HuH-7.5 (cell line): ENCODE results near the gene GOLGA6A.
A peak's percentile ranks its signal among the peaks of the same experiment; 100 is the strongest.
"Not testable (repeated sequence)": the region's sequence is repeated elsewhere in the genome, so short reads cannot be mapped to it uniquely, and the experiment has no call there.

Experiments used
- DNase-seq: peaks from one replicate; pipeline ENCODE4 v3.0.0; 2011; ENCODE audit warnings: low spot score

Gene GOLGA6A

DNA sequence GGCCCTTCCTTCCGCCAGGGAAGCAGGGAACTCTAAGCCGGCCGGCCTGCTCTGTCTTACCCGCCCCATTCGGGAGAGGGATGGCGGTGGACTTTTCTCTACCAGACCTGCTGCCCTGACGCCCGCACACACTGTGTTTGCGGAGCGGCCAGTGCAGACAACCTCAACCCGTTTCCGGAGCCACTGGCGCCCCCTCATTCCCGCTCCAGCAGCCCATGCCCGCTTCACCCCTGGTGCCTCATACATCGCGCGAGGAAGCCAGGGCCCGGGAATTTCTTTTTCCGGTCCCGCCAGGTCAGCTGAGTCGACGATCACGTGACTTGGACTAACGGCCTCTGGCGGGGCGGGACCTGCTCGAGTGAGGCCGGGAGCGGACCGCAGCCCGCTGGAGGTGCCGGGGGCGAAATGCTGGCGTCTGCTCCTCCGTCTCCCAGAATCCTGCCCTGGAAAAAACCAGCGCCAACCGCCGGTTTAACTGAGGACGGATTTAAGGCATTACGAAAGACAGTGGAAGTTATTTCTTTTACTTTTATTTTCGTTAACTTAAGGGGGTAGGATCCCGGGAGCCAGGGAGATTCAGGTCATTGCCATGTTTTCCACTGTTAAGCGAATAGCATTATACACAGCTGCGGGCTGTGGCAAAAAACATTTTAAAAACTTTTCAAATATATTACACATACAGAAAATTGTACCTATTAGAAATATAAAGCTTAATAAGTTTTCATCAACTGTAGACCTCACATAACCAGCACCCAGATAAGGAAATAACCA lies 17.8 kb upstream of the GOLGA6A start:
- DNase-seq: peak; percentile 89

DNA sequence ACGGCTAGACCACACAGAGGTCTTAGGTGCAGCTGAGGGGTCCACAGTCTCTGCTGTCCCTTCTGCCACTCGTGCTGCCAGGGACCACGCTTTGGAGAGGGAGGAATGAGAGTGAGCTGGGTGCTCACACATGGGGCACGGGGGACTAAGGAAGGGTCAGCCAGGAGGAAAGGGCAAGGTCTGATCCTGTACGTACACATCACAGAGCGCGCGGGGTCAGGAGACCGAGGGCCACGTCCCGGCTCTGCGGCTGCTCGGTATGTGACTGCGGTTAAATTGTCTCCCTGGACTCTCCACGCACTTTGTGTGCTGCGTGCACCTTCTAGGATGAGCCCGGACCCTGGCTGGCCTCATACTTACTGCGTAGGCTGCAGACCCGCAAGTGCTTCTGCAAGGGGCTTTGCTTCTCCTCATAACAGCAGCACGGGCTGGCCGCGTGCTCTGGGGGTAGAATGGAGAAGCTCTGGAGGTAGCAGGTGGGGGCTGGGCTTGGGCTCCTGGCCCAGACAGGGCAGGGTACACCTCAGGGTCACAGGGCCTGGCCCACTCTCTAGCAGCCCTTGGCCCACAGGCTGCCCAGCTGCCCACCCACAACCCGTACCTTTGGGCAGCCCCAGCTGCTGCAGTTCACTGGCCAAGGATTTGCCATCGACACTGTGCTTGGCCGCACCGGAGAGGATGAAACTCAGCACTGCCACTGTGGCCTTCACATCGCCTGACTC lies 14.6 kb upstream of the GOLGA6A start:
- DNase-seq: not testable (repeated sequence)

DNA sequence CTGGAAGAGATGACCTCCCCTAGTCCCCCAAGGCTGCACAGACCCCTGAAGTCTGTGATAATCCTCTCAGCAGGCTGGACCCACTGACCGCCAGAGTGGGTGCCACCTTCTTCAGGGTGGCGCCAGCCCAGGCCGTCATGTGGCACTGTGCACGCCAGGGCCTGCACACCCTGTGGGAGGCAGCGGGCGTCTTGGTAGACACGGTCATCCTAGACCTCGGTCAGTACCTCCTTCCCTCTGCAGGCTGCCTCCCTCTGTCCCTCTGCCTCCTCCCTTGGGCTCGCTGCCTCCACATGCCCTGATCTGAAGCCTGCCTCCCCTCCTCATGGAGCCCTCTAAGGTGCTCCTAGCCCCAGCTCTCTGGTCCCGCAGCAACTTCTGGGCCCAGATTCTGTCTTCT lies 13.3 kb upstream of the GOLGA6A start:
- DNase-seq: not testable (repeated sequence)

DNA sequence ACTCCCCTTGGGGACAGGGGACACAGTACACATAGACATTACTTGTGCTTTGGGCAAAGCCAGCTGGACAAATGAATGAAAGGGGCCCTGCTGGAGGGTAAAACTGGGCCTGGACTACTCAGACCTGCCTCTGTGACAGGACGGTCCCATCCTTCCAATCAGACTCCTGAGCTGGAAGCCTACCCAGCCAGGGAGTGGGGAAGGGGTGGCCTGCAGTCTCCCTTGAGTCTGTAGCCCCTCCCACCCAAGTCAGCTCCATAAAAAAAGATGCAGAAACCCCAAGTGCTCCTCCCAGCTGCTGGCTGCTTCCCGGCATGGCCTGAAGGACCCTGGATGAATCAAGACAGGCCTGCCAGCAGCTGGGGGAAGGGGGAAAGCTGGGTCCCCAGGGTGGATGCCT lies 12.2 kb upstream of the GOLGA6A start:
- DNase-seq: not testable (repeated sequence)

DNA sequence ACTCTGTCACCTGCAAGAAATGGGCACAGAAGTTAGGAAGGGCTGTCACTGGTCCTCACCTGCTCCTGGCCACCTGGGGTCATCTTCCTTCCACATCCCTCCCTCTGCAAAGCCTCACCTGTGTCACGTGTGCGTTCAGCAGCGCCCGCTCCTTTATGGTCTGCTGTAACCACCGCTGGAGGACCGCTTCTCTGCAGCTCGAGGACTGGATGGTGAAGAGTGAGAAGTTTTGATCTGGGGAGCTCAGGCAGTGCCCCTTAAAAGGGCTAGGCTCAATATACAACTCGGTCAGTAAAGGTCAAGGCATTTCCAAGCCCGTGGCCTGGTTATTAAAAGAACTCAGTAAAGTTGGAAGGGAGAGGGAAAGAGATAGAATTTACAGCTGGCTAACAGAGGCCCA lies 6.6 kb downstream of the GOLGA6A start:
- DNase-seq: not testable (repeated sequence)

DNA sequence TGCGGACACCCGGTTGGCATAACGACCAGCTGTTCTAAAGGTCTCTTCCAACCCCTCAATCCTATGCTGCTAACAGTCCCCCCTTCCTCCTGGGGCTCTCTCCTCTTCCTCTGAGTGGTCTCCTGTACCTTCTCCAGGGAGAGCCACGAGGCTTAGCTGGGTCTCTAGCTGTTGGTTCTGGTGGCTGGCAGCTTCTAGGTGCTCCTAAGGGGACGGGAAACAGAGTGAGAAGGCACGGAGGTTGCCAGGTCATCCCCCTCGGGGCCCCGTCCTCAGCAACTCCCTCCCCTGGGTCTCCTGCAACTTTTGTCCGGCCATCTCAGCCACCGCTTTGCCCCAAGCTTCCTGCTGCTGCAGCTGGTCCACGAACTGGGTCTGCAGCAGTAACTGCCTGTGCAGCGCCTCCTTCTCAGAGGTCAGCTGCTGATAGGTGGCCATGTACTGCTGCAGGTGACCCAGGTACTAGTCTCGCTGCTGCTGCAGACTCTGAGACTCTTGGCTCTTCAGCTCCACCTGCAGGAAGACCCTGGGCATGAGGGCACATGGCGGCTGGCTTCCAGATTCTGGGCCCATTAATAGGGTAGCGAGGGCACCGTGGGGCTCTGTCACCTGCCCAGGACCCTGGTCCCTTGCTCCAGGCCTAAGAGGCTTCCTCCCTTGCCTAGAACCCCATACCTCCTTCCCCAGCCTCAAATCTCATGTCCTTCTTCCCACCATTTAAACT lies 9.6 kb downstream of the GOLGA6A start:
- not testable (repeated sequence) for DNase-seq

DNA sequence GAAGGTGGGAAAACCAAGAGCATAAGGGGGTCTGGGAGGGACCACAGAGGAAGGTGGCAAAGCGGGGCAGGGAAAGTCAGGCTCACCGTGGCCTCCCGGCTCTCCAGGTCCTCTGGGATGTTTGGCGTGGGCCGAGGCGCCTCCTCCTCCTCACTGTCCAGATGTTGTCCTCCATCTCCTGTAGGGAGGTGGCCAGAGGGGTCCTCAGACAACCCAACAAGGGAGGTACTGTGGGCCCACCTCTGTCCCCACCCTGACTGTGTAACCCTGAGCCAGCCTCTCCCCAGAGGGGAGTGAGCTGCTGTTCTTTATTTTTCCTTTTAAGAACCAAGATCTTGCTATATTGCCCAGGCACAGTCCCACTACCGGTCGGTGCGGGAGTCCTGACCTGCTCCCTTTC lies 10.2 kb downstream of the GOLGA6A start:
- DNase-seq: not testable (repeated sequence)

DNA sequence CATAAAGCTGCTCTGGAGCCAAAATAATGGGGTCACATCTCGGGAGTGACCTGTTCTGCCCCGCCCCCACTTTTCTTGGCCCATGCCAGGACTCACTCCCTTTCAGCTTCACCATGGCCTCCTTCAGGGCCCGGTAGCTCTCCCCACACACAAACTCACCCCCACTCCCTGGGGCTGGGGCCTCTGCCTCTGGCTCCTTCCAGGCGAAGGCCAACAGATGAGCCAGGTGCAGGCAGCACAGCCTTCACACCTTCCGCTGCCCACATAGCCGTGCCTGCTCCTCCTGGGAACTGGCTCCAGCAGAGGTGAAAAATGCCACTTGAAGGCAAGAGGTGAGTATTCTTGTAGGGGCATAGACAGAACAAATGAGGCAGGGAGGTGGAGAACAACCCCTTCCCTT lies 10.7 kb downstream of the GOLGA6A start:
- not testable (repeated sequence) for DNase-seq

DNA sequence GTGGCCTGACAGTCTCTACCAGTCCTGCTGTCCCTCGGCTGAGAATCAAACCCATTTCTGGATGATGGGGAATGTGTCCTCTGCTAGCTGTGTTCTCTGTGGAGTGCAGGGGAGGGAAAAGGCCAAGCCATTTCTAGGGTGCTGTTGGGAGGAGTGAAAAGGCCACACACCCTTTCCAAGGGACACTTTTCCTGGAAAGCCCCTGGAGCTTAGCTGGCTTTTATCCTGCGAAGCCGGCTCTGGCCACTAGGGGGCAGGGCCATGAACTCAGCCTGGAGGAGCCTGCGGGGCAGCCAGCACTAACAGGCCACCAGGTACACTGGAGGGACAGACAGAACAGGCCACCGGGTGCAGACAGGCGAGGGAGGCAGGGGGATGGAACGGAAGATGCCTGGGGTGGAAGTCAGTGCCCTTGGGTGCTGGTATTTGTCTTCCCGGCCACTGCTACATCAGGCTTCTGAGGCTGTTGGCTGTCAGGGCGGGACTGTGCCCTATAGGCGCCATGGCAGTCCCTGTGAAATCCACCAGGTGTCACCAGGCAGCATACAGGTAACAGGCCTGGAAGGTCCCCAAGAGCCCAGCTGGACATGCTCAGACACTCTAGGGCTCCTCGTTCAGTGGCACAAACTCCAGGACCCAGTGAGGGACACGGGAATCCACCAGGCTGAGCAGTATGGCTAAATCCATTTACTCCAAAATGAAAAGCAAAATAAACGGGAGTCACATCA lies 16.5 kb downstream of the GOLGA6A start:
- DNase-seq: not testable (repeated sequence)

DNA sequence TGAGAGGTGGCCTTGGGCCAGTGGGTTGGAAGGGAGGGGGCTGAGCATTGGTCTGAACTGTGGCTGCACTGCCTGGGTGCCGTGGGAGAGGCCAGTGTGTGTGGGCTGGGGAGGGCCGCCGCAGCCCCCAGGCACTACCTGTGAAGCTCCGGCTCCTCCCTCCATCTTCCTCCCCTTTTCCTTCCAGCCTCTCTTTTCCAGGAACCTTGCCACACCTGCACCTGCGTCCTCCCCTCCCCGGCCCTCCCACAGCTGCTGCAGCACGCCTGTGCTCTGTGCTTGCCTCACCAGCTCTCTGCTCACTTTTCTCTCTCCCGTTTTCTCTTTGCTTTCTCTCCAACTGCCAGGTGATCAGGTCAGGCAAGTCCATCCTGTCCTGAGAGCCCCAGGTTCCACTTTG lies 17.5 kb downstream of the GOLGA6A start:
- DNase-seq: not testable (repeated sequence)

DNA sequence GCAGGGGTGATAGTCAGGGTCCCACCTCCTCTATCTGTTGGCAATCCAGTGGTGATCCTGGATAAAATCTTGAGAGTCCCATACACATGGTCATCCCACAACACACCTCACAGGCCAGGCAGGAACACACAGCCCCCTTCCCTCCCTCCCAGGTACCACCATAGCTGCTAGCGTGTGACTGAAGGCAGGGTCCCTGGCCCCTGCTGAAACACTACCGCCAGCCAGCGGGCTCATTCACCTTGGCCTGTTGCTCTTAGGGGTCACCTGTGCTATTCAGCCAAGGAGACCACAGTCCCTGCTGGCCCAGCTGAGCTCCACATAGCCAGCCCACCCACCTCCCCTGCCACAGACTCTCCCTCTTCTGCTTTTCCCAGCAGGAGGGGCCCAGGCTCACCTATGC lies 18.2 kb downstream of the GOLGA6A start:
- not testable (repeated sequence) for DNase-seq

DNA sequence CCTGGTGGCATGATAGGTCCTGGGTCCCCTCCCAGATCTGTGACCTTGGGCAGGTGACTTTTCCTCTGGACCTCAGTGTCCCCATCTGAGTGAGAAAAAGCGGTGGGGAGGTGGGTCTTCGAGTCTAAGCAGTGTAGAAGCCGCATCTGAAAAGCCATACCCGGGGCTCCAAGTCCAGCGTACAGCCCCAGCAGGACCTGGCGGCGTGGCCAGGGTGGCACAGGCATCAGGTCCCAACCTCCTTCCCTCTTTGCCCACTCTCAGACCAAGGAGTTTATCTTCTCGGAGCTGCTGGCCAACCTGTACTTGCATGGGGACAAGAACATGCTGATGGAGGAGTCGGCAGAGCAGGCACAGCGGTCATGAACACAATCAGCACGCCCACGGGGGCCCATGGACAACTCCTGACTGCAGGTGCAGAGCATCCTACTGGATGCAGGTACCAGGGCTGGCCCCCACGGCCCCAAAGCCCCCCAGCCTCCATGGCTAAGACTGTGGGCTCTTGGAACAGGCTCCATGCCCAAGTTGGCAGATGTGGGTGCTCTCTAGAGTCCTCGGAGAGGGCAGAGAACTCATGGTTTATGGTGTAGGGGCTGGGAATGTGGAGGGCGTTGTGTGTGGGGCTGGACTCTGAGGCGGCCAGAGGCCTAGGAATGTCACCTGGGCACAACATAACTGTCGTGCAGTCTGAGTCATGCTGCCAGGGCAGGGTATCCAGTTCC lies 18.8 kb downstream of the GOLGA6A start:
- DNase-seq: not testable (repeated sequence)

DNA sequence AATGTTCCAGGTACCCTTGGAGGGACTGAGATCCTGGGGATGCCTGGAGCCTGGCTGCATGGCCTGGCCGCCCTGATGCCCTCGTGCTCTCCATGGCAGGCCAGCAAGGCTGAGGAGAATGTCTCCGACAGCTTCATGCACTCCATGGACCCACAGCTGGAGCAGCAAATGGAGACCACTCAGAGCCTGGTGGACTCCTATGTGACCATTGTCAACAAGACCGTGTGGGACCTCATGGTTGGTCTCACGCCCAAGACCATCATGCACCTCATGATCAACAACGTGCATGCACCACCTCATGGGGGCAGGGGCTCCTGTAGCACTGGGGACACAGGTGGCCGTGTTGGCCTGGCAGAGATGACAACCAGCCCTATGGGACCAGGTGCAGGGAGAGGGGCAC lies 19.7 kb downstream of the GOLGA6A start:
- no peak for DNase-seq

DNA sequence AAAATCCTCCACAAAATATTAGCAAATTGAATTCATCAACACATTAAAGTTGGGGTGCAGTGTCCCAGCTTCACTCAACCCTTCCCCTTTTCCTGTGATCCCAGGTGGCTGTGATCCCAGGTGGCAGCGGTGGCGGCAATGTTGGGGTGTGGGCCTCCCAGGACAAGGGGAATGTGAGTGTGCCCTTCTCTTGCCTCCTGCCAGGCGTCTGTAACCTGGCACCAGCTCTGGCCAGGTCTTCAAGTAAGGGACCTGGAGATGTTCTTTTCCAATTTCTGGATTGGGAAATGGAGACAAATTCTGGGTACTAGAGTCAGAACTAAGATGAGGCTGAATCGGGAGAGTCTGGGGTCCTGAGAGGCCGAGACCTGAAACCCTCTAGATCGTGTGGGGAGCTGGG lies 20.1 kb downstream of the GOLGA6A start:
- no peak for DNase-seq

DNA sequence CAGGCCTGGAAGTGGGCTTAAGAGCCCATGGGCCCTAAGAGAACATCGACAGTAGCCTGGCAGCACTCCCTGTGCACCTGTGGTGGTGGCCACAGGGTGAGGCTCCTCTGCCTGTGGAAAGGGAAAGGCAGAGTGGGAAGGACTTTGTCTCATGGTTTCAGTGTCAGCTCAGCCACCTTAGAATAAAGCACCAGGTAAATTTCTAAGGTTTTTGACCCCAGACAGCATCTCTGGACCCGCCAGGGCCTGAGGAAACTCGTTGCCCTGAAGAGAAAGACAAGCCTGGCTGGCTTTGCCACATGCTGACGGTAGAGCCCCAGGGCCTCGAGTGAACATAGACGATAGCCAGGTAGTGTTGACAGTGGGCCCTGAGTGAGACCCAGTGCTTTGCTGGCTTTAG lies 22.1 kb downstream of the GOLGA6A start:
- no peak for DNase-seq

DNA sequence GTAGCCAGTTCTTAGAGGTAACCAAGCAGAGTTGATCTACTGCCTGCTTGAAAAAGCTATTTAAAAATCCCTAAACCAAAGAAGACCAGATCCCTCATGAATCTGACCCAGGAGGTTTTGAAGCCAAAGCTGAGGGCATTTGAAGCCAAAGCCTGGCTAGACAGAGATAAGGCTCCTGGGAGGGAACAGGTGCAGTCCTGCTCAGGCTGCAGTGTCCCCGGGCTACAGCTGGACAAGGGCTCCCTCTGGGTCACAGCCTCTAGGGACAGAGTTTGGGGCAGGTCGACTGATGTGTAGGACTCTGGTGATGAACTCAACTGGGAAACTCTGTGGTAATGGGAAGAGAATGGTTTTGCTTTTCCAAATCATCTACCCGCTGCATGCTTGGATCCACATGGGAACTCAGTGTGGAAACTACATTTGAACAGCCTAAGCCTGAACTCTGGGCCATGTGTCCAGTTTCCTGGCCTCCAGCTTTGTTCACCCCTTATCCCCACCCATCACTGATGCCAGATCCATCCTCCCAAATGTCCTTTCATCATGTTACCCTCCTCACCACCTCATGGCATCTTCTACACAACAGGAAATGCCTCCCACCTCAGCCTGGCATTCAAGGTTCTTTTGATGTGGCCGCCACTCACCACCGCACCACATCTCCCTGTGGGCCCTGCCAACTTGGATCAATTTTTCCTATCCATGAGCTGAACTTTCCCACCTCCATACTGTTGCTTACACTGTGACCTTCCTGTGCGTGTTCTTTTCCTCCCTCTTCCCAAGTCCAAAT lies 23.1 kb downstream of the GOLGA6A start:
- not testable (repeated sequence) for DNase-seq

DNA sequence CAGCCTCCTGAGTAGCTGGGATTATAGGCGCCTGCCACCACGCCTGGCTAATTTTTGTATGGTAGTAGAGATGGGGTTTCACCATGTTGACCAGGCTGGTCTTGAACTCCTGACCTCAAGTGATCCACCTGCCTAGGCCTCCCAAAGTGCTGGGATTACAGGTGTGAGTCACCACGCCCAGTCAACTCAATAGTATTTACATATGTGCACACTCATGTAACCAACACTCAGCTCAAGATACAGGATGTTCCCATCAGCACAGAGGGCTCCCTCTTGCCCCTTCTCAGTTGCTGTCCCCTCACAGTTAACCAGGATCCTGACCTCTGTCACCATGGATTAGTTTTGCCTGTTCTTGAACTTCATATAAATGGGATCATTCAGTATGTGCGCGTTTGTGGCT lies 26.0 kb downstream of the GOLGA6A start:
- DNase-seq: not testable (repeated sequence)

DNA sequence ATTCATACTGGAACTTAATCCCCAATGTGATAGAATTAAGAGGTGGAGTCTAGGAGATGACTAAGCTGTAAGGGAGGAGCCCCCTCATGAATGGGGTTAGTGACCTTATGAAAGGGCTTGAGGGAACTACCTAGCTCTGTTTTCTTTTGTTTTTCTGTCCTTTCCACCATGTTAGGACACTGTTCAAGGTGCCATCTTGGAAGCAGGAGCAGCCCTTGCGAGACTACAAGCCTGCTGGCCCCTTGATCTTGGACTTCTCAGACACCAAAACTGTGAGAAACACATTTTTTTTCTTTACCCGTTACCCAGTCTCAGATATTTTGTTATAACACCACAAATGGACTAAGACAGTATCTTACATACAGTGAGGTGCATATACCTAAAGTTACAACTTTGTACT lies 26.5 kb downstream of the GOLGA6A start:
- DNase-seq: no peak

DNA sequence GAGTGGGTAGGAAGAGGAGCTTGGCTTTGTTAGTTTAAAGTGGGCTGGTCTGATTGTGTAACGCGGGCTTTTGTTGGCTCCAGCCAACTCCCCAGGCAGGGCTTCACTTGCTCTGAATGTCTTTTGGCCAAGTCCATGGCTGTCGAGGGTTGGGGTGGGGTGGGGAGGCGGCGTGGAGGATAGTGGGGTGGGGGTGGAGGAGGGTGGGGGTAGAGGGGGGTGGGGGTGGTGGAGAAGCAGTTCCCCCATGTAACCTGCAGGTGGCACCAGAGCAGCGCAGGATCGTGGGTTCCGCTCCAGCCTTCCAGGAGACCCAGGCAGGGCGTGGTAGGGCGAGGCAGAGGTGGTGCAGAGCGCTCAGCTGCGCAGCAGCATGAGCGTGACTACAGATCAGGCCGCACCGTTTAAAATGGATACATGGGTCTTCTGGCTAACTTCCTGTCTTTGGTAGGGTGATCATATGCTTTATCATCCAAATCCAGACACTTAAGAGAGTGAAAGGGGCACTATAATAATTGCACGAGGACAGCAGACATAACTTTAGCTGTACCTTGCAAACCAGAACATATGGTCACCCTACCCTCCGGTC lies 28.3 kb downstream of the GOLGA6A start:
- peak; percentile 86 for DNase-seq

DNA sequence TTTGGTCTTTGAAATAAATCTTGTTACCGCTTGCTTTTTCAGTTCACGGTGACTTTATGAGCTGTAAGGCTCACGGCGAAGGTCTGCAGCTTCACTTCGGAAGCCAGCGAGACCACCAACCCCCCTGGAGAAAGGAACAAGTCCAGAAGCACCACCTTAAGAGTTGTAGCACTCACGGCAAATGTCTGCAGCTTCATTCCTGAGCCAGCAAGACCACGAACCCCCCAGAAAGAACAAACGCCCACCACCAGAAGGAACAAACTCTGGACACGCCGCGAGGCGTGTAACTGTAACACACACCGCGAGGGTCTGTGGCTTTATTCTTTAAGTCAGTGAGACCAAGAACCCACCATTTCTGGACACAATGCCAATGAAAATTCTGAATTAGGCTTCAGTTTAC lies 28.8 kb downstream of the GOLGA6A start:
- no peak for DNase-seq
